ENCODE measurements around the gene ZNF672. TPM values are rescaled to one million over a fixed set of nuclear protein-coding genes. Genes with fewer than 3 reads are reported as not detected.

The ZNF672 gene
- polyA plus RNA-seq, 1 of the 3 experiments (the other 2 are of a cell fraction) = 14.2 TPM

DNA sequence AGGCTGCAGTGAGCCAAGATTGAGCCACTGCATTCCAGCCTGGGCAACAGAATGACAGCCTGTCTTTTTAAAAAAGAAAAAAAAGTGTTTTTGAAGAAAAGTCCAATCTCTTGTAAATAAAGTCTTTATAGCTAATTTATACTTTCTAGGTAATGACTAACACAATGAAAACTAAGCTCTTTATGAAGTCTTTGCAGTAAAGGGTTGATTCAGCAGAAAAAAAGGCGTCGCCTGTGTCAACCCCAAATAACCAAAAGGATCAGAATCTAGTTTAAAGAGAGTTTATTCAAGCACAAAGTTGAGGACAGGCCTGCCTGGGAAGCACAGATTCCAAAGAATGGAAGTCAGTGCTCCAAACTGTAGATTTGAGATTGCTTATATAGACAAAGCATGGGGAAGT lies 53.7 kb downstream of the ZNF672 start:
- 67% methylated on average over 2 of the region's 2 CpGs for WGBS (ENCODE audit: low lambda C conversion rate)

DNA sequence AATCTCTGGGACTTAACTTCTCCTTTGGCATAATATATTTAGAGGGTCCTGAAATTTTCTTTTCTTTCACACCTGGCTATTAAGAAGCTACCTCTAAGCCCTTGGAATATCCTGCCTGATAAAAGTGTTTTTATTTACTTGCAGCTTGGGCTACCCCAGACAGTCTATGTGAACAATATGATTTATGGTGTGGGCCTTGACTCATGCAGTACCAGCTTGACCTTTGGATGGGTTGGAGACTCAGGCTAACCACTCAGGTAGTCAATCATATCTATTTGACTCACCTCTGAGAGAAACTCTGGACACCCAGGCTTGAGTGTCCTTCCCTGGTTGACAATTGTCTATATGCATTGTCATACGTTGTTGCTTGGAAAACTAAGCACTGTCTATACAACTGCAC lies 54.6 kb downstream of the ZNF672 start:
- H3K27ac ChIP-seq (ENCODE audit: low read depth in 2 of 2, low read length in 1 of 2) = no peak overlapping the region
- no peak overlapping the region for H3K4me2 ChIP-seq
- no peak for TF ChIP-seq GATA2 (CRISPR knock-in tag; IDR thresholded peaks at IDR 0.05)
- TF ChIP-seq FOSL2 (IDR thresholded peaks at IDR 0.05; ENCODE audit: borderline replicate concordance, low read depth) = no peak
- TF ChIP-seq RXRA (IDR thresholded peaks at IDR 0.05; ENCODE audit: borderline replicate concordance, low read depth) = no peak
- no peak for TF ChIP-seq TEAD4 (IDR thresholded peaks at IDR 0.05; ENCODE audit: borderline replicate concordance, insufficient read depth)
- TF ChIP-seq ELF1 (IDR thresholded peaks at IDR 0.05) = no peak
- no peak for TF ChIP-seq POLR2AphosphoS5 (IDR thresholded peaks at IDR 0.05; ENCODE audit: low read depth, low read length)
- TF ChIP-seq RCOR1 (IDR thresholded peaks at IDR 0.05; ENCODE audit: low read length) = no peak
- no peak for TF ChIP-seq MEF2A (IDR thresholded peaks at IDR 0.05; ENCODE audit: borderline replicate concordance, low read depth)
- ChIA-PET POLR2A (no interaction called here), CTCF (interaction anchor here (0.8 kb wide), 1 partner anchor 28 kb away, joined by 3 read pairs; no protein-coding TSS in a partner anchor)
- WGBS (ENCODE audit: low lambda C conversion rate) = 33% methylated on average over 1 of the region's 1 CpG
- H3K79me2 ChIP-seq (ENCODE audit: insufficient read depth) = no peaks in the 10 kb centered on the region
- H3K27me3 ChIP-seq (ENCODE audit: insufficient read depth) = peaks cover 4% of the 10 kb centered on the region; the same call in 1 of the 2 replicates
- no peak overlapping the region for H3K9ac ChIP-seq
- no peaks in the 10 kb centered on the region for H3K36me3 ChIP-seq (replicated peaks in 1 of 2; ENCODE audit: control insufficient read depth in 1 of 2, insufficient read depth in 2 of 2, low read length in 1 of 2)
- no peak overlapping the region for H3K4me3 ChIP-seq (ENCODE audit: low read depth in 2 of 2, low read length in 1 of 2)
- DNase-seq = no peak
- H3K4me1 ChIP-seq (ENCODE audit: control insufficient read depth in 1 of 2, insufficient read depth in 2 of 2, low read depth in 1 of 2, low read length in 1 of 2) = no peaks in the 10 kb centered on the region
- no peak overlapping the region for H2AFZ ChIP-seq (ENCODE audit: low read depth)
- H3F3A ChIP-seq (replicated peaks; ENCODE audit: insufficient read depth) = no peaks in the 10 kb centered on the region
- H4K20me1 ChIP-seq (ENCODE audit: insufficient read depth) = no peaks in the 10 kb centered on the region
- no peaks in the 10 kb centered on the region for H3K9me2 ChIP-seq
- no peaks in the 10 kb centered on the region for H3K9me3 ChIP-seq

More for the DNA sequence above, 53.7 kb downstream of the ZNF672 start:
- Histone ChIP-seq H3K27me3 (ENCODE audit: insufficient read depth) (peaks cover 4% of the 10 kb centered on the region; the same call in 1 of the 2 replicates), H2AFZ (ENCODE audit: low read depth) (no peak overlapping the region), H3K9ac (no peak overlapping the region), H3F3A (replicated peaks; ENCODE audit: insufficient read depth) (no peaks in the 10 kb centered on the region), H3K4me2 (no peak overlapping the region), H3K79me2 (ENCODE audit: insufficient read depth) (no peaks in the 10 kb centered on the region), H3K36me3 (replicated peaks in 1 of 2; ENCODE audit: control insufficient read depth in 1 of 2, insufficient read depth in 2 of 2, low read length in 1 of 2) (no peaks in the 10 kb centered on the region), H3K9me2 (no peaks in the 10 kb centered on the region), H3K4me3 (ENCODE audit: low read depth in 2 of 2, low read length in 1 of 2) (no peak overlapping the region), H3K27ac (ENCODE audit: low read depth in 2 of 2, low read length in 1 of 2) (no peak overlapping the region), H3K9me3 (no peaks in the 10 kb centered on the region), H3K4me1 (ENCODE audit: control insufficient read depth in 1 of 2, insufficient read depth in 2 of 2, low read depth in 1 of 2, low read length in 1 of 2) (no peaks in the 10 kb centered on the region; a peak in 1 of 4 replicates), H4K20me1 (ENCODE audit: insufficient read depth) (no peaks in the 10 kb centered on the region)
- CTCF ChIA-PET = interaction anchor here (0.8 kb wide), 1 partner anchor 28 kb away, joined by 3 read pairs; no protein-coding TSS in a partner anchor
- TF ChIP-seq TCF12 (IDR thresholded peaks at IDR 0.05) (no peak), MEF2A (IDR thresholded peaks at IDR 0.05; ENCODE audit: borderline replicate concordance, low read depth) (no peak), CTCF (IDR thresholded peaks at IDR 0.05) (no peak), MXI1 (IDR thresholded peaks at IDR 0.05; ENCODE audit: low read depth, low read length) (no peak)
- POLR2A ChIA-PET = no interaction called here
- DNase-seq = no peak

DNA sequence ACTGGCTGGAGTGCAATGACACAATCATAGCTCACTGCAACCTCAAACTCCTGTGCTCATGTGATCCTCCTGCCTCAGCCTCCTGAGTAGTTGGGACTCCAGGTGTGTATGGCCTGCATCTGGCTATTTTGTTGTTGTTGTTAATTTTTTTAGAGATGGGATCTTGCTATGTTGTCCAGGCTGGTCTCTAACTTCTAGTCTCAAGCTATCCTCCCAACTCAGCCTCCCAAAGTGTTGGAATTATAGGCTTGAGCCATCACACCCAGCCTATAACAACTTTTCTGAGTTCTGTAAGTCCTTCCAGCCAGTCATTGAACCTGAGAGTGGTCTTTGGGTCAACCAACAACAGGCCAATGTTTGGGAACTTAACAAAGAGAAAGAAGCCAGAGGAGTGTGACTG lies 56.8 kb downstream of the ZNF672 start:
- ChIA-PET POLR2A (no interaction called here), CTCF (interaction anchor here (0.8 to 1.7 kb wide), 2 partner anchors 37 to 87 kb away, joined by 3 to 4 read pairs; no protein-coding TSS in a partner anchor)
- no peaks in the 10 kb centered on the region for H3K9me2 ChIP-seq
- H3K27ac ChIP-seq (ENCODE audit: low read depth in 2 of 2, low read length in 1 of 2) = no peak overlapping the region
- no peak overlapping the region for H2AFZ ChIP-seq (ENCODE audit: low read depth)
- H3K9ac ChIP-seq = no peak overlapping the region
- no peak overlapping the region for H3K4me2 ChIP-seq
- H4K20me1 ChIP-seq (ENCODE audit: insufficient read depth) = no peaks in the 10 kb centered on the region
- H3K4me3 ChIP-seq (ENCODE audit: low read depth in 2 of 2, low read length in 1 of 2) = no peak overlapping the region
- no peak for DNase-seq
- H3K9me3 ChIP-seq = no peaks in the 10 kb centered on the region
- no peaks in the 10 kb centered on the region for H3K79me2 ChIP-seq (ENCODE audit: insufficient read depth)
- H3F3A ChIP-seq (replicated peaks; ENCODE audit: insufficient read depth) = no peaks in the 10 kb centered on the region
- peaks cover 4% of the 10 kb centered on the region; the same call in 1 of the 2 replicates for H3K27me3 ChIP-seq (ENCODE audit: insufficient read depth)
- H3K36me3 ChIP-seq (replicated peaks in 1 of 2; ENCODE audit: control insufficient read depth in 1 of 2, insufficient read depth in 2 of 2, low read length in 1 of 2) = no peaks in the 10 kb centered on the region
- H3K4me1 ChIP-seq (ENCODE audit: control insufficient read depth in 1 of 2, insufficient read depth in 2 of 2, low read depth in 1 of 2, low read length in 1 of 2) = no peaks in the 10 kb centered on the region
- TF ChIP-seq TCF12 (IDR thresholded peaks at IDR 0.05) (no peak), EZH2phosphoT487 (IDR thresholded peaks at IDR 0.05; ENCODE audit: borderline replicate concordance, low read depth) (no peak), NFIC (IDR thresholded peaks at IDR 0.05; ENCODE audit: borderline replicate concordance) (no peak), RAD21 (IDR thresholded peaks at IDR 0.05; ENCODE audit: low read length) (no peak), ELF1 (IDR thresholded peaks at IDR 0.05) (no peak), CTCF (IDR thresholded peaks at IDR 0.05) (no peak), FOXJ3 (CRISPR knock-in tag; IDR thresholded peaks at IDR 0.05) (no peak), GATA2 (CRISPR knock-in tag; IDR thresholded peaks at IDR 0.05) (no peak), TAF1 (IDR thresholded peaks at IDR 0.05; ENCODE audit: borderline replicate concordance, low read depth, low read length) (no peak)
- TF ChIP-seq, protein P1, sequence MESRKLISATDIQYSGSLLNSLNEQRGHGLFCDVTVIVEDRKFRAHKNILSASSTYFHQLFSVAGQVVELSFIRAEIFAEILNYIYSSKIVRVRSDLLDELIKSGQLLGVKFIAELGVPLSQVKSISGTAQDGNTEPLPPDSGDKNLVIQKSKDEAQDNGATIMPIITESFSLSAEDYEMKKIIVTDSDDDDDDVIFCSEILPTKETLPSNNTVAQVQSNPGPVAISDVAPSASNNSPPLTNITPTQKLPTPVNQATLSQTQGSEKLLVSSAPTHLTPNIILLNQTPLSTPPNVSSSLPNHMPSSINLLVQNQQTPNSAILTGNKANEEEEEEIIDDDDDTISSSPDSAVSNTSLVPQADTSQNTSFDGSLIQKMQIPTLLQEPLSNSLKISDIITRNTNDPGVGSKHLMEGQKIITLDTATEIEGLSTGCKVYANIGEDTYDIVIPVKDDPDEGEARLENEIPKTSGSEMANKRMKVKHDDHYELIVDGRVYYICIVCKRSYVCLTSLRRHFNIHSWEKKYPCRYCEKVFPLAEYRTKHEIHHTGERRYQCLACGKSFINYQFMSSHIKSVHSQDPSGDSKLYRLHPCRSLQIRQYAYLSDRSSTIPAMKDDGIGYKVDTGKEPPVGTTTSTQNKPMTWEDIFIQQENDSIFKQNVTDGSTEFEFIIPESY (IDR thresholded peaks at IDR 0.05; ENCODE audit: borderline replicate concordance, low read depth) = no peak

All from SK-N-SH (cell line).